HUES48 (cell line): ENCODE results near the gene ALG9.

ENCODE experiments used
- H3K27ac ChIP-seq: one replicate; pipeline ENCODE4 v1.7.0; 2013; ENCODE audit warnings: low read depth, low read length, inconsistent platforms
- H3K27me3 ChIP-seq: 2 replicates; pipeline ENCODE4 v1.6.1; 2013; ENCODE audit warnings: mild to moderate bottlenecking, low read length; ENCODE audit not compliant: control insufficient read depth, insufficient read depth
- H3K36me3 ChIP-seq: 2 replicates; pipeline ENCODE4 v1.6.1; 2013; ENCODE audit warnings: low read length; ENCODE audit not compliant: control insufficient read depth, insufficient read depth
- H3K4me1 ChIP-seq: 2 replicates; pipeline ENCODE4 v1.6.1; 2013; ENCODE audit warnings: mild to moderate bottlenecking, low read length; ENCODE audit not compliant: control insufficient read depth, insufficient read depth
- H3K4me3 ChIP-seq: 2 replicates; pipeline ENCODE4 v1.5.1; 2013; ENCODE audit warnings: mild to moderate bottlenecking, low read depth, low read length
- H3K9ac ChIP-seq: 2 replicates; pipeline ENCODE4 v1.6.1; 2013; ENCODE audit warnings: mild to moderate bottlenecking, low read depth, low read length, moderate library complexity
- H3K9me3 ChIP-seq: 2 replicates; pipeline ENCODE4 v1.6.1; 2013; ENCODE audit warnings: low read length; ENCODE audit not compliant: control insufficient read depth, insufficient read depth

The ALG9 gene

DNA sequence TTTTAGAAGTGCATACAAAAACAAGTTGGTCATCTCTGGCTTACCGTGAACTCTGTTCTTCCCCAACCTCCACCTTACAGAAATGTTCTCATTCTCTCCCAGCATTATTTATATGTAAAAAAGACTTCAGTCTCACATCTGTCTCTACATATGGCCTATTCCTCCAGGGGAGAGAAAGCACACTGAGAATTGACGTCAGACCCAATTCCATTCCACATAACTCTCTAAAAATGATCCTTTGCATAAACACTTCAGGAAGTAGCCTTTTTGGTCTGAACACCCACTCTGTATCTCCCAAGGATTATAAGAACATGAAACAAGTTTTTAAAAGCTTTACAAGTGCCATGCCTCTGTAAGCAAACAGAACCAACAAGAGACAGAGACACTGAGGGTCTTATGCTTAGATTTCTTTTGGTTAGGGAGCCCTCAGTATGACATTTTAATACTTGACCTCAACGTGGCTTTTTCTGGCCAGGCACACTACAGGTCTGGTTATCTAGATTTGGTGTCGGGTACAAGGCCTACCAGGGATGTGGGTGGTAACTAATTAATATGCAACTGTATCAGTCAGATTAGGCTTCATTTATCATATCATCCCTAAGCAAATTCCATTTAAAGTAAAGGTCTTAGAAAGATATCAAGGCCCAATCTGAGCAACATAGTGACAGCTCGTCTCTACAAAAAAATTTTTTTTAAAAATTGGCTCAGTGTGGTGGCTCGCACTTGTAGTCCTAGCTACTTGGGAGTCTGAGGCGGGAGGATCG lies 56.6 kb downstream of the ALG9 start:
- Histone ChIP-seq H3K4me3 (no peak overlapping the region), H3K9me3 (no peaks in the 10 kb centered on the region), H3K27me3 (no peaks in the 10 kb centered on the region), H3K36me3 (no peaks in the 10 kb centered on the region), H3K27ac (no peak overlapping the region), H3K9ac (no peak overlapping the region), H3K4me1 (no peaks in the 10 kb centered on the region)

GRCh38 chr11:111814106-111814505 lies 57.3 kb downstream of the ALG9 start:
- H3K9me3 ChIP-seq: no peaks in the 10 kb centered on the region
- H3K36me3 ChIP-seq: no peaks in the 10 kb centered on the region
- no peaks in the 10 kb centered on the region for H3K4me1 ChIP-seq
- no peaks in the 10 kb centered on the region for H3K27me3 ChIP-seq
- H3K4me3 ChIP-seq: no peak overlapping the region
- H3K9ac ChIP-seq: no peak overlapping the region
- H3K27ac ChIP-seq: no peak overlapping the region

DNA sequence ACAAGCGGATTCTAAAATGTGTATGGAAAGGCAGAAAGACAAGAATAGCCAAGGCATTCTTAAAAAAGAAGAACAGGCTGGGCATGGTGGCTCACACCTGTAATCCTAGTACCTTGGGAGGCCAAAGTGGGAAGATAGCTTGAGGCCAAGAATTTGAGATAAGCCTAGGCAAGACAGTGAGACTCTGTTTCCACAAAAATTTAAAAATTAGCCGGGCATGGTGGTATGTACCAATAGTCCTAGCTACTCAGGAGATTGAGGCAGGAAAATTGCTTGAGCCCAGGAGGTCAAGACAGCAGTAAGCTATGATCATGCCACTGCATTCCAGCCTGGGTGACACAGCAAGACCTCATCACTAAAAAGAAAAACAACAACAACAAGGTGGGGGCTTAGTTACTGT lies 59.2 kb downstream of the ALG9 start:
- Histone ChIP-seq H3K4me3 (no peak overlapping the region), H3K9ac (no peak overlapping the region), H3K27me3 (no peaks in the 10 kb centered on the region), H3K4me1 (no peaks in the 10 kb centered on the region), H3K36me3 (no peaks in the 10 kb centered on the region), H3K27ac (no peak overlapping the region), H3K9me3 (no peaks in the 10 kb centered on the region)

DNA sequence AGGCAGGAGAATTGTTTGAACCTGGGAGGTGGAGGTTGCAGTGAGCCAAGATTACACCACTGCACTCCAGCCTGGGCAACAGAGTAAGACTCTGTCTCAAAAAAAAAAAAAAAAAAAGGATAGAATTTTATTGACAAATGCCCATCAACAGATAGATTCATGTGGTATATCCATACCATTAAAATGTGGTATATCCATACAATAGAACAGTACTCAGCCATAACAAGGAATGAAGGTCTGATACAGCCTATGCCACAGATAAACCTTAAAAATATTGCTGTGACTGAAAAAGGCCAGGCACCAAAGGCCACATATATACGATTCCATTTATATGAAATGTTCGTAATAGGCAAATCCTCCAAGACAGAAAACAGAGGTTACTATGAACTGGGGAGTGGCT lies 59.9 kb downstream of the ALG9 start:
- no peak overlapping the region for H3K9ac ChIP-seq
- no peak overlapping the region for H3K27ac ChIP-seq
- H3K36me3 ChIP-seq: no peaks in the 10 kb centered on the region
- H3K27me3 ChIP-seq: no peaks in the 10 kb centered on the region
- H3K4me3 ChIP-seq: no peak overlapping the region
- no peaks in the 10 kb centered on the region for H3K4me1 ChIP-seq
- H3K9me3 ChIP-seq: no peaks in the 10 kb centered on the region

GRCh38 chr11:111808834-111809233 lies 62.5 kb downstream of the ALG9 start:
- H3K36me3 ChIP-seq: peaks cover 6% of the 10 kb centered on the region; the same call in 1 of the 2 replicates
- peaks cover 5% of the 10 kb centered on the region for H3K4me1 ChIP-seq
- no peak overlapping the region for H3K4me3 ChIP-seq
- H3K9ac ChIP-seq: no peak overlapping the region
- H3K9me3 ChIP-seq: no peaks in the 10 kb centered on the region
- H3K27me3 ChIP-seq: no peaks in the 10 kb centered on the region
- no peak overlapping the region for H3K27ac ChIP-seq

DNA sequence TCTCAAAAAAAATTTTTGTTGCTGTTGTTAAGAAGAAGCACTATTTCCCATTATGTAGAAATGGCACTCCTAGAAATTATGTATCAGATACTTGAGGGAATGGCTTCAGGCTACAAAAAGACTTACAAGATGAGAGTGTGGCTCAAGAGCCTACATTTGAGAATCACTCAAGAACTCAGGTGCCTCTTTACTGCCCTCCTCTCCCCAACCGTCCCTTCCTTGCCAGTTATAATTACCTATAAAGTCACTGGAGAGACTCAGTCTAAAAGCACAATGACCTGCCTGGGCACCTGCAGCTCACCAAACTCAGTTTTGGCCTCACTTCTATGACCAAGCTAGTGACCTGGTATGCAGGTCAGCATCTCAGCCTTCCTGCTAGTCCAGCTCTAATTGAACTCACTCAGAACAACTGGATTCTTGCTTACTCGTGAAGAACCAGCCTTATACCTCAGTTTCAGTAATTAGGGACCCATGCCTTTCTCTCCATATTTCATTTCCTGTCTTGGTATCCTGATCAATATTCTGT lies 63.3 kb downstream of the ALG9 start:
- Histone ChIP-seq H3K36me3 (peaks cover 6% of the 10 kb centered on the region; the same call in 1 of the 2 replicates), H3K9me3 (no peaks in the 10 kb centered on the region), H3K4me3 (no peak overlapping the region), H3K4me1 (peaks cover 5% of the 10 kb centered on the region), H3K9ac (no peak overlapping the region), H3K27ac (no peak overlapping the region), H3K27me3 (no peaks in the 10 kb centered on the region)

DNA sequence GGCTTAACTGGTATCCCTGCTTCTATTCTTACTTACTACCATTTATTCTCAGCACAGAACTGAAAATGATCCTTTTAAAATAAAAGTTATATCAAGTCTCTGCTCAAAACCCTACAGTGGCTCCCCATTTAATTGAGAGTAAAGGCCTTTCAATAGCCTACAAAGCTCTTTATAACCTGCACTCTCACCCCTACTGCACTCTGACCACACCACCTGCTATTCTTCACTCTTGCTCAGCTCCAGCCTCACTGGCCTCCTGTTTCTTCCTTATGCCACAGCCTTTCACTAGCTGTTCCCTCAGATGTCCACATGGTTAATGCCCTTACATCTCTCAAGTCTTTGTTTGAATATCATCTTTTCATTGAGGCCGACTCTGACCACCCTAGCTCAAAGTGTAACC lies 64.3 kb downstream of the ALG9 start:
- Histone ChIP-seq H3K4me1 (peaks cover 5% of the 10 kb centered on the region), H3K27me3 (no peaks in the 10 kb centered on the region), H3K36me3 (peaks cover 6% of the 10 kb centered on the region; the same call in 1 of the 2 replicates), H3K9me3 (no peaks in the 10 kb centered on the region), H3K4me3 (no peak overlapping the region), H3K27ac (no peak overlapping the region), H3K9ac (no peak overlapping the region)

DNA sequence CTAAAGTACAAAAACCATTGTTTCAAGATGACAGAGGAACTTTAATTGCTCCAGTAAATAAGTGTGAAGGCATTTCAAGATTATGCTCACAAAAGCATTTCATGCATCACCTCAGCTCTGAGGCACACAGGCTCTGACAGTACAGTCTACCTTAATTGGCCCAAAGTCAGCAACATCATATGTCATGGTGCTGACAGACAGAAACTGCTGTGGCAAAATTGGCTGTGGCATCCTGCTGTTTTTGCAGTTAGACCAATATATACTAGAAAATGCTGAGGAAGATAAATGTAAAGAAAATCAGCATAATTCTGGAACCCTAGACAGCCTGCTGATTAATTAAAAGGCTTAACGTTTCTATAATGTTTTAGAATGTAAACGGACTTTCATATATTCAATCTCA lies 70.2 kb downstream of the ALG9 start:
- Histone ChIP-seq H3K4me1 (peaks cover 5% of the 10 kb centered on the region), H3K9ac (no peak overlapping the region), H3K36me3 (peaks cover 6% of the 10 kb centered on the region; the same call in 1 of the 2 replicates), H3K4me3 (no peak overlapping the region), H3K27me3 (no peaks in the 10 kb centered on the region), H3K27ac (no peak overlapping the region), H3K9me3 (no peaks in the 10 kb centered on the region)

GRCh38 chr11:111798279-111798678 lies 73.1 kb downstream of the ALG9 start:
- H3K9ac ChIP-seq: no peak overlapping the region
- H3K9me3 ChIP-seq: no peaks in the 10 kb centered on the region
- H3K4me3 ChIP-seq: no peak overlapping the region
- no peak overlapping the region for H3K27ac ChIP-seq
- no peaks in the 10 kb centered on the region for H3K27me3 ChIP-seq
- no peaks in the 10 kb centered on the region for H3K36me3 ChIP-seq
- no peaks in the 10 kb centered on the region for H3K4me1 ChIP-seq

DNA sequence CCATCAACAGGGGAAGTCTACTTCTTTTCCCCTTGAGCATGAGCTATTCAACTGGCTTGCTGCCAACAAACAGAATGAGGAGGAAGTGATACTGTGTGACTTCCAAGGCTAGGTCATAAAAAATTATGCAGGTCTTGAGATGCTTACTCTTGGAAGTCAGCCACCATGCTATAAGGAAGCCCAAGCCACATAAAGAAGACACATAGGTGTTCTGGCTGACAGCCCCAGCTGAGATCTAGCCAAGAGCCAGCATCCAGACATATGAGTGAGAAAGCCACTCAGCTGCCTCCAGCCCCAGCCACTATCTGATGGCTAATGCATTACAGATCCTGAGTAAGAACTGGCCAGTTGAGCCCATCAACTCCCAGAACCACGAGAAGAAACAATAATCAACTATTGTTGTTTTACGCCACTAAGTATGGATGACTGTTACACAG lies 74.2 kb downstream of the ALG9 start:
- H3K36me3 ChIP-seq: no peaks in the 10 kb centered on the region
- no peak overlapping the region for H3K9ac ChIP-seq
- no peaks in the 10 kb centered on the region for H3K4me1 ChIP-seq
- H3K27me3 ChIP-seq: no peaks in the 10 kb centered on the region
- H3K4me3 ChIP-seq: no peak overlapping the region
- H3K9me3 ChIP-seq: no peaks in the 10 kb centered on the region
- no peak overlapping the region for H3K27ac ChIP-seq

DNA sequence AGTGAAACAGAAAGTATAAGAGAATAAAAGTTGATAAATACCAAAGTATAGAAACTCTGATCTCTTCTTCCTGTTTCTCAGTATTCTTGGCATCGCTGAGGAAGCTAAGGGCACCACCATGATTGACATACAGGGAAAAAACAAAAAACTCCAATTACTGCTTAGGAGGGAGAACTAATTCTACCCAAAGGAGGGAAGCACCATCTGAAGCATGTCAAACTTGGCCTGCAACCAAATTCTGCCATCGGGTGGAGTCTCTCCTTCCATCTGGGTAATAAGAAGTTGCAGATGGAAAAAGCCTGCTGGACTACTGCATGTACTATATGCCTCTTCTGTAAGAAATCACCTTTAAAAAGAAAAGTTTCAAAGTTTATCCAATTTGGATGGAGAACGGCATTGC lies 74.7 kb downstream of the ALG9 start:
- Histone ChIP-seq H3K9me3 (no peaks in the 10 kb centered on the region), H3K27me3 (no peaks in the 10 kb centered on the region), H3K9ac (no peak overlapping the region), H3K4me1 (no peaks in the 10 kb centered on the region), H3K27ac (no peak overlapping the region), H3K4me3 (no peak overlapping the region), H3K36me3 (no peaks in the 10 kb centered on the region)
